Stimulated activated CD4-positive, alpha-beta T cell treated with anti-CD3 and anti-CD28 coated beads, Interleukin-15, amount 100 ng/mL, for 24 hours (primary cell): Measurements from ENCODE around the gene DOHH.

Experiments
- DNase-seq: peaks from one replicate; pipeline ENCODE4 v3.0.0-alpha.2; 2020

Gene DOHH

DNA sequence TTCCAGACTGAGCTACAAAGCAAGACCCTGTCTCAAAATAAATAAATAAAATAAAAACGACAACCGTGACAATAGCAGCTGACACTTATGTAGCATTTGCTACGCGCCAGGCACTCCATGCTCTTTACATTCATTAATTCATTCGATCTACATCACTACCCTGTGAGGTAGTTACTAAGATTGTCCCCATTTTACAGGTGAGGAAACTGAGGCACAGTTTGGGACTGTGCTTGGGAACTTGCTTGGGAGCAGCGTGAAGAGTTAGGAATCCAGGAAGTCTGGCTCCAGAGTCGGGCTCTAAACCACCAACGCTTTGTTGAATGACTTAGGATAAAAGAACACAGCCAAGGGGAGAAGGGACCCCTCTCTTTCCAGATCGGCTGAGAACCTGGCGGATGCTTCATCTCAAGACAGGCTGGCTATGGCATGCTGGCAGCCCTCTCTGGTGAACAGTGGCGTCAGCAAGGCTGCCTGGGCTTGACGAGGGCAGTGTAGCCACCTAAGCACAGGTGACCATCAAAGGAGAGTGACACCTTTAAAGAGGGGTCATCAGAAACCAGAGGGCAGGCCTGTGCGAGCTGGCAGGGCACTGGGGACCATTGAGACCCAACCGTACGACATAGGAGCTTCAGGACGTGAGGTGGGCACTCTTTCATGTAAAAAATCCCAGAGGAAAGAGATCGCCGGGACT lies 591 bp downstream of the DOHH start:
- DNase-seq, result no peak

DNA sequence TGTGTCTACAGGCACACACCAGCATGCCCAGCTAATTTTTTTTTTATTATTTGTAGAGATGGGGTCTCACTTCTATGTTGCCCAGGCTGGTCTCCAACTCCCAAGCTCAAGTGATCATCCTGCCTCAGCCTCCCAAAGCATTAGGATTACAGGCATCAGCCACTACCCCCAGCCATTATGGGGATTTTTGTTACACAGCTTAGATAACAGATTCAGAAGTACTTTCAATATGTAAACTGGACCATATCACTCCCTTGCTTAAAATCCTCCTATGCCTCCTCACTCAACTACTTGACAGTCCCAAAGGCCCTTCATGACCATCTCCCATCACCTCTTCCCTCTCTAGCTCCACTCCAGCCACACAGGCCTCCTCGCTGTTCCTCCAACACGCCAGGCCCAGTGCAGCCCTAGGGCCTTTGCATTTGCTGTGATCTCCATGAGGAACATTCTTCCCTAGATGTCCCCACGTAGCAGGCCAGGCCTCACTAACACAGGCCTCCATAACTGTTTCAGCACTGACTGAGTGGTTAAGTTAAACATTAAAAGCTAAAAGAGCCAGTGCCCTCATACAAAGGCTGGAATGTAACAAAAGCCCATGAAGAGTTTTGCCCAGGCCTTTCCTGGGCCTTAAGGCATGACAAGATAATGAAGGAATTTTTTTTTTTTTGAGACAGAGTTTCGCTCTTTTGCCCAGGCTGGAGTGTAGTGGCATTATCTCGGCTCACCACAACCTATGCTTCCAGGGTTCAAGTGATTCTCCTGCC lies 2.5 kb downstream of the DOHH start:
- no peak for DNase-seq

- DNase-seq, result no peak
Measured at GRCh38 chr19:3496392-3497273, 3.8 kb downstream of the DOHH start.

DNA sequence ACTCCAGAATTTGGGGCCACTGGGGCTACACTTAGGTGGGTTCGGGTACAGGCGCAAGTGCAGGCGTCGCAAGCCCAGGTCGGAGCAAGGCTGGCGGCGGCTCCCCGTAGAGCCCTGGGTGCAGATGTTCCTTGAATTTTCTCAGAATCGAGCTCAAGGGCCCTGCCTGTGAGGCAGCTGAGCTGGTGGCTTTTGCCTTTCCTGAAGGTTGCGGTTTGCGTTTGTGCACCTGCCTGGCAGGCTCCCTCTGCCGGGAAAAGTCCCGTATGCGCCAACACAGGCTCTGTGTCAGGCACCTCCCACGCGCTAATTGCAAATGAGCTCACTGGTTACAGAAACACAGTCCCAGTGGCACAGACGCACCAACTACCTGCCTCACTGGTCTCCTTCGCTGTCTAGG lies 5.9 kb downstream of the DOHH start:
- peak; percentile 79 for DNase-seq

GRCh38 chr19:3494051-3494450 lies 6.4 kb downstream of the DOHH start:
- DNase-seq, result peak; percentile 61

- DNase-seq, result no peak
Measured at GRCh38 chr19:3493651-3494050, 6.8 kb downstream of the DOHH start.

DNA sequence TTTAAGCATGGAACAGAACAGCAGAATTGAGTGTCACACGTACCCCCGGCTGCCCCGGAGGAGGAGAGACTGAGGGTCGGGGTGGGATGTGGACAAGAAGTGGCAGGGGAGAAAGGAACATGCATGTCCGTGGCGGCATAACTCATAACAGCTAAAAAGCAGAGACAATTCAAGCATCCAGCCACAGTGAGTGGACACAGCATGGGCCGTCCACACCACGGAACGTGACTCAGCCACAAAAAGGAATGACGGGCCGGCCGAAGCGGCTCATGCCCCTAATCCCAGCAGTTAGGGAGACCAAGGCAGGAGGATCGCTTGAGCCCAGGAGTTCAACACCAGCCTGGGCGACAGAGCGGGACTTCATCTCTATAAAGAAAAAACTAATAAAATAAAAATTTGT lies 7.6 kb downstream of the DOHH start:
- DNase-seq, result no peak

GRCh38 chr19:3492131-3492839 lies 8.2 kb downstream of the DOHH start:
- DNase-seq, result no peak

DNA sequence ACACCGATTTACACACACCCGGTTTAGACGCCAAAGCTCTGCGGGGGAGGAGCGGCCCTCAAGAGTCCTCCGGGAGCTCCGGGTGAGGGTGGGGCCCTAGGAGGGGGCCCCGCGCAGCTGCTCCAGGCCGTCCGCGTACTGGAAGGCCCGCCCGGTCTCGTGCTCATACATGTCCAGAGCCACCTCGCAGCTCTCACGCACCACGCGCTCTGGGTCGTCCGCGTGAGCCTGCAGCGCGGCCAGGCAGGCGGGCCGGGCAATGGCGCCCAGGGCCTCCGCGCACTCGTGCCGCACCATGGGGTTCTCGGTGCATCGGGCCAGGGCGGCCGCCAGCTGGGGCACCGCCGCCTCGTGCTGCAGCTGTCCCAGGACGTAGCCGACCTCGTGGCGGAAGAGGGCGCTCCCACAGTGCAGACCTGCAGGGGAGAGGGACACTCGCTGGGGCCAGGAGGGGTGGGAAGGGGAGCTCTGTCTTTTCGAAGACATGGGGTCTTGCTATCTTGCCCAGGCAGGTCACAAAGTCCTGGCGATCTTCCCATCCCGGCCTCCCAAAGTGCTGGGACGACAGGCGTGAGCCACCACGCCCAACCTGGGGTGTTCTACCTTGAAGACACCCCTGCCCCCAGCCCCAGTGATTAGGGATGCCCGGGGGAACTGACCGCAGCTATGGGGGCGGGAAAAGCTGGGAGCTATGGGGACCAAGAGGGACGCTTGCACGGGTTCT lies 8.9 kb downstream of the DOHH start:
- DNase-seq, result no peak

DNA sequence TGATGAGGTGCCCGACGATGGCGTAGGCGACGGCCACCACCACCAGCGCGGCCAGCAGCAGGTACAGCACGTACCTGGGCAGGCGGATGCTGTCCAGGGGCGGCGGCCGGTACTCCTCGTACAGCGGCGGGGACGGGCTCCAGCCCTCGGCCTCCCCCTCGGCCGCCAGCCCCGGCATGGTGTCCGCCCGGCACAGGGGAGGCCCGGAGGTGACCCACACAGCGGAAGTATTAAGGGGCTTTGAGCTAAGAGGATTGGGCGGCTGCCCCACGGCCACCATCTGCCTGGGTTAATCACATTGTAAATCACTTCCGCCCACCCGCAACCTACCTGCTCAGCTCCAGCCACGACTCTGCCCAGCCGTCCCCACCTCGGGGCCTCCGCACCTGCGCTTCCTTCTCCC lies 17.2 kb downstream of the DOHH start, which contains the start of gene SMIM44:
TSS of gene SMIM44 (minus strand) at position 216 of the 403 bp plus-strand sequence. CDS start at position 178, 38 bp downstream.
- no peak for DNase-seq

- no peak for DNase-seq
Measured at GRCh38 chr19:3482507-3483225, 17.8 kb downstream of the DOHH start.

GRCh38 chr19:3481241-3482090 lies 19.0 kb downstream of the DOHH start:
- no peak for DNase-seq

DNA sequence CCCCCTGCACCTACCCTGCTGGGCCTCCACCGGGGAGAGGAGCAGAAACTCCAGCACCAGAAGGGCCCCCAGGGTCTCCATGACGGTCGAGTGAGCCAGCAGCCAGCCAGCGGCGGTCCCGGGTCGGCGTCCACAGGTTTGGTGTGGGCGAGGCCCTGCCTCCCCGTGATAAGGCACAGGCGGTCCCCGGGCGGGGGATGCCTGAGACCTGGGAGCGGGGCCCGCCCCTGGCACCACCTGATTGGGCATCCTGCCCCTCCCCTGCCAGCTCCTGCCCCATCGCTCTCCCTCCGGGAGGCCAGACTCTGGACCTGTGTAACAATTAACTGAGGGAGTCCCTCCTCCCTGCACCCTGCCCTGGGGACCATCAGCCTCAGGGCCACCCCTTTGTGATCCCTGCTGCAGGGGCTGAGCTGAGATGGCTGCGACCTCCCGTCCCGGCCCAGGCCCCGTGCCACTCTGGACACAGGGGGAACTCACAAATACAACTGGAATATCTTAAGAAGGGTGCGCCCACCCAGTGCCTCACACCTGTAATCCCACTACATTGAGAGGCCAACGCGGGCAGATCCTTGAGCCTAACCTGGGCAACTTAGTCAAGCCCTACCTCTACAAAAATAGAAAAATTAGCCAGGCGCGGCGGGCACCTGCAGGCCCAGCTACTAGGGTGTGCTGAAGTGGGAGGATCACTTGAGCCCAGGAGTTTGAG lies 19.9 kb downstream of the DOHH start, which contains the start of gene SMIM24:
TSS of gene SMIM24 (minus strand) at position 143 of the 709 bp plus-strand sequence. CDS start at position 81, 62 bp downstream.
- DNase-seq, result no peak

DNA sequence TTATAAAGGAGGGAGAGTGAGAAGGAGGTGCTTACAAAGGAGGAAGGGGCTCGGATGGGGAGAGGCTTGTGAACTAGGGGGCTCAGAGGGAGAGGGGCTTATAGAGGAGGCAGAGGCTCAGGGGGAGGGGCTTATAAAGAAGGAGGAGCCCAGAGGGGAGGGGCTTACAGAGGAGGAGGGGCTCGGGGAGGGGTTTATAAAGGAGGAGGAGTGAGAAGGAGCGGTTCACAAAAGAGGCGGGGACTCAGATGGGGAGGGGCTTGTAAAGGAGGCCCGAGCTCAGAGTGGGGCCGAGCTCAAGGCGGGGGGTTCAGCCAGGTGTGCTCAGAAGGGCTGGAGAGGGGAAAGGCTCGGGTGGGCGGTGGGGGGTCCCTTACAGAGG lies 20.6 kb downstream of the DOHH start:
- peak; percentile 40 for DNase-seq

DNA sequence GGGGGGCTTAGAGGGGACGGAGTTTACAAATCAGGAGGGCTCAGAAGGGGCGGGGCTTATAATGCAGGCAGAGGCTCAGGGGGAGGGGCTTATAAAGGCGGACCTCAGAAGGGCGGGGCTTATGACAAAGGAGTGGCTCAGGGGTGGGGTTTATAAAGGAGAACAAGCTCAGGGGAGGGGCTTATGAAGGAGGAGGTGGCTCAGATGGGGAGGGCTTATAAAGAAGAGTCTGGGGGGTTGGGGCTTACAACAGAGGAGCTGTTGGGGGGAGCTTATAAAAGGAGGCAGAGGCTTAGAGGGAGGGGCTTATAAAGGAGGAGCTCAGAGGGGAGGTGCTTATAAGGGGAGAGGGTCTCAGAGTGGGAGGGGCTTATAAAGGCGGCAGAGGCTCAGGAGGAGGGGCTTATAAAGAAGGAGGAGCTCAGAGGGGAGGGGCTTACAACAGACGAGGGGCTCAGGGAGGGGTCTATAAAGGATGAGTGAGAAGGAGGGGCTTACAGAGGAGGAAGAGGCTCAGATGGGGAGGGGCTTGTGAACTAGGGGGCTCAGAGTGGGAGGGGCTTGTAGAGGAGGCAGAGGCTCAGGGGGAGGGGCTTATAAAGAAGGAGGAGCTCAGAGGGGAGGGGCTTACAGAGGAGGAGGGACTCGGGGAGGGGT lies 21.2 kb downstream of the DOHH start:
- peak; percentile 48 for DNase-seq

- no peak for DNase-seq
Measured at GRCh38 chr19:3478409-3479176, 21.9 kb downstream of the DOHH start.

DNA sequence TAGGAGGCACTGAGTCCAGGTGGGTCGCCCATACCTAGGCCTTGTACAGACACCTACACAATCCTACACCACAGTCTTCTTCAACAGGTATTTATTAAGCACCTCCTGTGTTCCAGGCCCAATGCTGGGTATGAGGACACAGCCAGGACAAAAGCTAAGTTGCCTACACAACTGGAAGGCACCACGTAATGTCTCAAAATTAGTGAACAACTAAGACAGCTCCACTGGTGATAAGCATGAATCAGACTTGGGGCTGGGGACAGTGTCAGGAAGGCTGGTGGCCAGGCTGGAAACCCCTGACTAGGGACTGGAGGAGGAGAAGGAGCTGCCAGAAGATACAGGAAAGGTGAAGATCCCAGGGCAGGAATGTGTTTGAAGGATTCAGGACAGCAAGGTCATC lies 22.5 kb downstream of the DOHH start:
- DNase-seq, result no peak

- no peak for DNase-seq
Measured at GRCh38 chr19:3477506-3477905, 23.0 kb downstream of the DOHH start.
